ENCODE measurements around the gene RNF26.

DNA sequence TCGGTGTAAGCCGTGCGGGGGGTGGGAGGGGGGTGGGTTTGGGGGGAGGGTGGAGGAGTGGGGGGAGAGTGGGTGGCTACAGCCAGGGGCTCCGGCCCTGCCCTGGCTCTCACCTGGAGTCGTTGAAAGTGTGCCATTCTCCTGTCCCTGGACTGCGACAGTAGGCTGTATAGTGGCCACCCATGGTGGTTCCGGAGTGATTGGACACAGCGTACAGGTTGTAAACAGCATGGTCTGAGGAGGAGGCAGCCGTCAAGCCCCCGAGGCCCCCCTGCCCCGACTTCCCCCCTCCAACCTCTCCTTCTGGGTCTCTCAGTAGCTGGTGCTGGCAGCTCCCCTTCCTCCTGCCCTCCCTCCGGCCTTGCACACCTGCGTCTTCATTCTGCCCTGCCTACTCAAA, 22.7 kb downstream of the RNF26 start:
- TF ChIP-seq, protein P1, sequence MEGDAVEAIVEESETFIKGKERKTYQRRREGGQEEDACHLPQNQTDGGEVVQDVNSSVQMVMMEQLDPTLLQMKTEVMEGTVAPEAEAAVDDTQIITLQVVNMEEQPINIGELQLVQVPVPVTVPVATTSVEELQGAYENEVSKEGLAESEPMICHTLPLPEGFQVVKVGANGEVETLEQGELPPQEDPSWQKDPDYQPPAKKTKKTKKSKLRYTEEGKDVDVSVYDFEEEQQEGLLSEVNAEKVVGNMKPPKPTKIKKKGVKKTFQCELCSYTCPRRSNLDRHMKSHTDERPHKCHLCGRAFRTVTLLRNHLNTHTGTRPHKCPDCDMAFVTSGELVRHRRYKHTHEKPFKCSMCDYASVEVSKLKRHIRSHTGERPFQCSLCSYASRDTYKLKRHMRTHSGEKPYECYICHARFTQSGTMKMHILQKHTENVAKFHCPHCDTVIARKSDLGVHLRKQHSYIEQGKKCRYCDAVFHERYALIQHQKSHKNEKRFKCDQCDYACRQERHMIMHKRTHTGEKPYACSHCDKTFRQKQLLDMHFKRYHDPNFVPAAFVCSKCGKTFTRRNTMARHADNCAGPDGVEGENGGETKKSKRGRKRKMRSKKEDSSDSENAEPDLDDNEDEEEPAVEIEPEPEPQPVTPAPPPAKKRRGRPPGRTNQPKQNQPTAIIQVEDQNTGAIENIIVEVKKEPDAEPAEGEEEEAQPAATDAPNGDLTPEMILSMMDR (IDR thresholded peaks at IDR 0.05), result no peak
- TF ChIP-seq POLR2A (IDR thresholded peaks at IDR 0.05), result no peak
